GM21528 (cell line): ENCODE results near the gene SAMD4A.

ENCODE experiments used
- ATAC-seq: cut with Tn5 transposase; IDR thresholded peaks from one replicate; pipeline ENCODE4 v1.9.1; 2021; ENCODE audit warnings: mild to moderate bottlenecking, moderate library complexity; ENCODE audit not compliant: unreplicated experiment, low FRiP score

SAMD4A gene

DNA sequence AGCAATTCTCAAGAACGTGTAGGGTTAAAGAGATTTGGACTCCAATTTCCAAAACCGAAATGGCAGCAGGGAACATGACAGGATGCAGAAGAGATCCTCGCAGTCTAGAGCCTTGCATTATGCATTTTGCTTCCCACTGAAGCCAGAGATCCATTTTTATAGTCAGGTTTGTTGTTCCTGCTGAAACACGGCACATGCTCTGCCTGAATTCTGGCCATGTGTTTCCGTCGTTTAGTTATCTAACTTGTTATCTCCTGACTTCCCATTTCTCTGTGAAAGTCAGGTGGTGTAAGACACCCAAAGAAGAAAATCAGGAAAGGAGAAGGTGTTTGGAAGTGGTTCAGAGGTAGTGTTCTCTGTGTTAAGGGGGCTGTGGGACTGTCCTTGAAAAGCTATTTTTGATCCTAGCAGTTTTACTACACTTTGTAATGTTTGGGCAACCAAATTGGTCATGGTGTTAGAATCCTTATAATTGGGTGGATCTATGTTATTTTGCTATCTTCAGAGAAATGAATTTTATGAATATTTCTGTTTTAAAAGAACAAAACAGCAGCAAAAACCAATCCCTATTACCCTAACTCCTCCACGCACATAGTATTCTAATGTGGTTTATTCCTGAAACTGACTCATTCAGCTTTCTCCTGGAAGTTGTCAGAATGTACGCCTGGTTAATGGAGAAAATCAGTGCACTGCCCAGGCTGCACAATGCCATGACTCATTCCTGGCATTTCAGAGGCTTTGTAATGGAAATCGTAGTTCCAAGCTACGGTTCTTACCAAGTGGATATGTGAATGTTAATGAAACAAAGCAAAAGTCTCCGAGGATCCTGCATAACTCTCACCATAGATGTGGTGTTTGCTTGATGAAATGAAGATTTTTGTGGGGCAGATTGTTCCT is 110.1 kb downstream of the SAMD4A start:
- ATAC-seq: no peak

DNA sequence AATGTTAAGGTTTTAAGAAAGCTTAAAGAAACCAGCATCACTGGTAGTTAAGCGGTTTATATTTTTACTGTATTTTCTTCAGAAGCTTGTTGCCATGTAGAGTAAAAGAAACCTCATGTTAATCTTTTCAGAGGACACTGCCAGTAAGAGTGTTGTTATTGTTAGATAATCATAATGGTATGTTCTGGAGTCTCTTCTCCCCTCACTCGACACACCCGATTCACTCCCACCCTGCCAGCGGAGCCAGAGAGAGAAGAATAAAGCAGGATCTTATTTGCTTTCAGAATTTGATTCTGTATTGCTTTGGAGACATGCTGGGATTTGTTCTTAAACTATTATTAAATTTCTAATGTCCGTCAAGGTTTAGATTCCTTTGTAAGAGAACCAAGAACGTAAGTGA is 113.7 kb downstream of the SAMD4A start:
- no peak for ATAC-seq

DNA sequence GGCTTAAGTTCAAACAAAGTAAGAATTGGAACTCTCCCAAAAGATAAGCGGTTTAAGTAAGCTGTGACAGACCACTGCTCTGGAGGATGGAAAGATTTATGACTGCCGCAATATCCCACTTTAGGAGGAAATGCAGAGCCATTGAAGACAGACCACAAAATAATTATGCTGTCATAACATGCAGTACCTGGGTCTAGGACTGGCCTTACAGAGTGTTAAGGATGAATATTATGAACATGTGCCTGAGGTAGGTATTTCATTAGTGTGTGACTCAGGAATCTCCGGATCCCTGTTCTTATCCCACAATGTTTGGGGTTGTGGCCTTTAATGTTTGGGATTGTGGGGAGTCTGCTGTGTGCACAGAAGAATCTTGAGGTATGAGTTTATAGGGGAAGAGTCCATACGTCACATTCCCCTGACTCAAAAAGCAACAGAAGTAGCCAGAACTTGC is 114.9 kb downstream of the SAMD4A start:
- ATAC-seq: no peak

DNA sequence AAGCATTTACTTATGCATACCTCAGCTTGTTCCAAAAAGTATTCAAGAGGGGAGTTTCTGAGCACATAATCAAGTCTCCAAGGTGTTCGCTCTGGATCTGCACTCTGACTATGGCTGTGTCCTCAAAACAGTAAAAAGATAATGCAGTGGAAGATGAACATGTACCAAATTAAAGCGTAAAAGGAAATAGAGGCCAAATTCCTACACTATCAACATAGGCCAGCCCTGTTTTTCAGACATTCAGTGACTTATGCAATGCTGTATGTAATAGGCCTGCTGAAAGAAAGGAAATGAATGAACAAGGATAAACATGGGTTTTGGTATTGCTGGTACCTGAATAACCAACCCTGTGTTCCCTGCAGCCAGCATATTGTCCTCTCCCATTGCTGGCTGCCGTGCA is 115.7 kb downstream of the SAMD4A start:
- no peak for ATAC-seq

DNA sequence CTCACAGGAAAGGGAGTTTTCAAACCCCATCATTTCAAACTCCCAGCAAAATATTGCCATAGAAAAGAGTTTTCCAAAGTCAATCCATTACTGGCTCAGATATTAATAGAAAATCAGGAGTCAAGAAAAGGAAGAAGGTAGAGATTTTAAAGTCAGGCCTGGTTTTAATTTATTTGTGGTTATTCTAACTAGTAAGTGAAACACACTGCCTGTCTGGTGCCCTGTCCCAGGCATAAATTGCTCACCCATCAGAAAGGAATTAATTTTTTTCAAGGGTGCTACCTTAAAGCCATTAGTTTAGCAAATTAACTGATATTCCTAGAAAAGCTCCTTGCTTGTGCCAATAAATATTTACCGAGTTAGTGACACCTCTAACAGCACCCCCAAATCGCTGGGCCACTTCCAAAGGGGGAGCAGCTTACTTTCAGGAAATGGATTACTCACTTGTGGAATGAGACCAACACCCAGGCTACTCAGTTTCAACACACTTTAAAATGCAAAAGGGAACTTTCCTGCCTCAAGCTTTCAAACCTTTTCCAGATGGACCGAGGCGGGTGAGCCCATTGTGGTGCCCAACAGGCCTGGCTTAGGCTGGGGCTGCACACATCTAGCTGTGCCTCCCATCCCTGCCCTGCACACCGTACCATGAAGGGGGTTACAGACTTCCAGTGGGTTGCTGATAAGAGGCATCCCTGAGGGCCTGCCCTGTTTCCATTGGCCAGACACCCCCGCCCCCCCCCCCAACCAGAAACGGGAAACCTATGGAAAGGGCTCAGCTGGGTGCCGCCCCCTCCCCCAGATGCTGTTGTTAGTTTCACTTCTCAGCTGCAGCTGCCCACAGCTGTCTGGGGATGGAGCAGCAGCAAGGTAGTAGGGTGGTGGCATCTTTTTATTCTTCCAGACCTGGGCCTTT is 117.2 kb downstream of the SAMD4A start:
- ATAC-seq: no peak

DNA sequence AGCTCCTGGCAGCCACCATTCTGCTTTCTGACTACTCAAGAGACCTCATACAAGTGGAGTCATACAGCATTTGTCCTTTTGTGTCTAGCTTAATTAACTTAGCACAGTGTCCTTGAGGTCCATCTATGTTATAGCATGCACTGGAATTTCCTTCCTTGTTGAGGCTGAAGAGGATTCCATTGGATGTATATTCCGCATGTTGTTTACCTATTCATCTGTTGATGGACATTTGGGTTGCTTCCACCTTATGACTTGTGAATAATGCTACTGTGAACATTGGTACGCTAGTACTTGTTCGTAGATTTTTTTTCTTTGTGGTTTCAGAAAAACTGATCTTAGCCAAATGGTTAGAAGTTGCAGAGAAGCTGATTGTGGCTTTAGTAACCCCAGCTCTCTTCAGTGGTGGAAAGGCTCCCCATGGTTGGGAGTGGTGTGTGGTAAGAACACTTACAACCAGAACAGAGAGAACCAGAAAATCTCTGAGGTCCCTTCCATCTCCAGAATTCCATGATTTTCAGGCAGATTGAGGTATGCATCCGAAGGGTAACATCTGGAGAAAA is 118.4 kb downstream of the SAMD4A start:
- ATAC-seq: no peak

DNA sequence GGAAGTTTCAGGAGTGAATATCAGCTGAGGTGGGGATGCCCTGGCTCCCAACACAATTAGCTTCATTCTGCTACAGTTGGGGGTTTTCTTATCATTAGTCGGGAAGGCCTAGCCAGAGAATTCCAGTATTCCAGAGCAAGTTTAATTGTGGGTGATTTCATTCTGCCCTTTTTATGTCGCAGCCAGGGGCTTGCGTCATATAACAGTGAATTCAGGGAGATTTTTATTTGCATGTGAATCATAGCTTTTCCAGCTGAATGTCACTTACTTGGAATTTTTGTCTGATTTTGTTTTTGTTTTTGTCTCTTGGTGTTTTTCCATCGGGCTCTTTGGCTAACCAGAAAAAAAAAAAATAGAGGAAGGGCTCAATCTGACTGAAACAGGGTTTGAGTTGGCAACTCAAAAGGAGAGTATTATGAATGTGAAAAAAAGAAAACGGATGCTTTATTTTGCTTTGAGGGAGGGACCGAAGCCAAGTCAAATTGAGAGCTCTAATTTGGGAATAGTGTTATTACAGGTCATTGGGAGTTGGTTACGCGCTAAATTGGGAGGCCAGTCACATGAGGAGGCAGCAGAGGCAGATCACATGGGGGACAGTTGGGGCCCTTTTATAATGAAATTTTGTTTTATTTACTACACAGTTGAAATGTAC is 119.4 kb downstream of the SAMD4A start:
- no peak for ATAC-seq

DNA sequence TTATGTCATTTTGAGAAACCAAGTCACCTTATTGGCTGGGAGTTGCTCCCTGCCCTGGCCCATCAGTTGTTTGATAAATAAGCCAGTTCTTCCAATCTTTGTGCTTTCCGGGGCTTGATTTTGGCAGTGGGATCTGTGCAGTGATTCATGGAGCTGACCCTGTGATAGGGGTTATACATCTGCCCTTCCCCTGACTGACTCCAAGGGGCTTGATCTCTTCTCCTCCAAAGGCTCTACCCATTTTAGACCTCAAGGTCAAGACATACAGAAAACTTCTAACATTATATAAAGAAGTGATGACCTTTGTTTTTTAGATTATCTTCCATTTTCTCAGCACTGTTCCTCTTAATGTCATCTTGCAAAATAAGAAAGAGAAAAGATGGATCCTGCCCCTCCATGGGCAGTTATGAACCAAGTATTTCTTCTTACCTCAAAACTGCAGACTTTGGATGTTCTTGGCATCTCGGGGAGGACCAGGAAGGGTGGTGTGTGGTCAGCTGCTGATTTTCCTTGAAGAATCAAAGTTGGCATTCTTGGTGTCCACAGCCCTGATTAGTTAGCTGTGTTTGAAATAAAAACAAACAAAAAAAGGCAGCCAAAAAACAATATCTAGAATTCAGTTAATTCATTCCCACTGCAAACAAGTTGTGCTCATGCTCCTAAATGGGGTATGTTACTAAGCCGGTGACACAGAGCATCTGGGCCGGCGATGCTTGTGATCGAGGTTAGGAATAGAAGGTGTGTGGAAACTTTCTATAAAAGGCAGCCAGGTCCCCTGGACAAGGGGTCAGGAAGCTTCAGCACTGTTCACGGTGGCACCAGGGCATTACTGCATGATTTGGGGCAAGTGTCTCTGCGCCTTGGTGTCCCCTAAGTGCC is 120.2 kb downstream of the SAMD4A start:
- no peak for ATAC-seq

DNA sequence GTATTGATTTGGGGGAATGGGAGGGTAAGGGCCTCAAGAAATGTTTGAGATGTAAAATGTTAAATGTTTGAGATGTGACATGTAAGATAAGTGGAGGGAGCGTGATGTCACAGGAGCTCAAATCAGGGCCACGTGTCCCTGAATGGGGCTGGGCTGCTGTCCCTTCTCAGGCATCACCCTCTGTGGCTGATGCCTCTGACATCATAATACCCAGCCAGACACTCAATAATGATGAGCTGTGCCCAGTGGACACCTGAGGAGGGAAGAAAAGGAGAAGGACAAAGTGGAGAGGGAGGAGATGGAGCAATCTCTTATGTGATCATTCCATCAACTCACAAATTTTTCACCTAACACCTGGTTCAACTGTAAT is 120.8 kb downstream of the SAMD4A start:
- no peak for ATAC-seq

DNA sequence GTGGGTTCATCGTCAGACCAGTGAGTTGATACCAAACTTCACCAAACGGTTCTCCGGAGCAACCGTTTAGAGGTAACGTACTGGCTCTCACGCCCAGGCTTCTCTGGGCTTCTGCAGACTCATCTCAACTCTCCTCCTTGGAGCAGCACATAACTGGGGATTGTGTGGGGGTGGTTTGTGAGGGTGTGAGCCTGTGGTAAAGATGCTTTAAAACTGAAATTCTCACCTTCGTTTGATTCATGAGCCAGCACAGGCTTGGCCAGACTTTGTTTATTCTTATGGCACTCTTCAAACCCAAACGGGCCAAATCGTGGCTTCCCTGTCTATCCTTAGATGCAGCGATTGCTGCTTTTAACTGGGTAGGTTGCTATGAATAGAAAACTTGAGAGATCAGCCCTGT is 121.3 kb downstream of the SAMD4A start:
- no peak for ATAC-seq

DNA sequence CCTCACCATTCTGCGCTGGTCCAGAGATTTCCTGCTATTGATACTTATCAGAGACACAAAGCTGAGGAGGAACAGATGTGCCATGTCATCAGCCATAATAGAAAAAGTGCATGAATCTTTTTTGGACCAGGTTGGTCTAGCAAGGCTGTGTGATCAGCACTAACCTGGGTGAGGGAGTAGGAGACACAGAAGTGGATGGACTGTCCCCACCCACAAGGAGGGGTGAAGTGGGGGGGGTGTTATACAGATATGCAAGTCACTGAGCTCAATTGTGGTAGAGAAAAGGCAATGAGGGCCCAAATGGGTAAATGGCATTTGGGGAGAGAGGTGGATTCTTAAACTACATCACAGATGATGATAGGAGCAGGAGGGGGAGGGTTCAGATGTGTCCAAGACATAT is 123.0 kb downstream of the SAMD4A start:
- ATAC-seq: no peak

DNA sequence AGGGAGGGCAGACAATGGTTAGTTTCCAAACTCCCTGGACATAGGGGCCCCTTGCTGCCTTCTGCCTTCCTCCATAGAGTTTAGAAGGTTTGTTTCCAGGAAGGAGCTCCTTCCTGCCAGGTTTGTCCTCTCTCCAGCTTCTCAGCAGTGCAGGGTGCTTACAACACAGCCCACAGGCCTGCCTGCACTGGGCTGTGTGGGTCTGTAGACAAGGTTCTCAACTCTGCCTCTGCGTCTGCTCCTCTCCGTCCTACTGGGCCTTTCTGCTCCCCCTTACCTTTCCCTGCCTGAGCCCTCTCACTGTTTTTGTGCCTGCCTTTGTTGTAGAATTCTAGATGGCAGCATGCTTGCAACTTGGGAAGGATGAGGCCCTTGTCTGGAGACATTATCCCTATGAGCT is 124.0 kb downstream of the SAMD4A start:
- ATAC-seq: no peak

DNA sequence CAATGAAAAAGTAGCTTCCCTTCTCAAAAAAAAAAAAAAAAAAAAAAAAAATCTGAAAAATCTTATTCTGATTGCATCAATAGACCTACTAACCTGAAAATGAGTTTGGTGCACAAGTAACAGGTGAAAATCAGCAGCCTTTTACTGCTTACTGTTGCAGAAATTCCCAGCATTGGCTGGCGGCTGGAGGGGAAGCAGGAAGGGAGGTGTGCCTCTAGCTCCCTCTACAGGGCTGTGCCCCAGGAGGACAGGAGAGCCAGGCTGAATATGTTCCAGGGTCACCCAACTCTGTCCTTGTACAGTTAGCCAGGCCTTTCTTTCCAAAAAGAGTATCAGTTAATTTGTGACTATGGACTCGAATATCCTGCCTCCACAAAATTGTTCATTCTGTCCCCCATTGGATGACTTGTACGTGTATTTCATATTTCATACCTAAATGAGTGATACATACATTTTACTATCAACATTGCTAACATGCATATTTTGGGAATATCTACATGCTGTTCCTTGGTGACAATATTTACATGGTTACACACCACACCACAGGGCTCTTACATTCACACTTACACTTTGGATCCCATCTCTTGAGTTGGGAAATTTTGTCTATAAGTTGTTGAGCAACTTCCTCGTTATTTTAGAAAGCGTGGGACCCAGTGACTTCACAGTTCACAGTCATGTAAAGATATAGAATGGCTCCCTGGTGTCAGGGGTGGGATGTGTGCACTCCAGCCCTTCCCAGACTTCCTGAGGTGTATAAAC is 124.8 kb downstream of the SAMD4A start:
- no peak for ATAC-seq

DNA sequence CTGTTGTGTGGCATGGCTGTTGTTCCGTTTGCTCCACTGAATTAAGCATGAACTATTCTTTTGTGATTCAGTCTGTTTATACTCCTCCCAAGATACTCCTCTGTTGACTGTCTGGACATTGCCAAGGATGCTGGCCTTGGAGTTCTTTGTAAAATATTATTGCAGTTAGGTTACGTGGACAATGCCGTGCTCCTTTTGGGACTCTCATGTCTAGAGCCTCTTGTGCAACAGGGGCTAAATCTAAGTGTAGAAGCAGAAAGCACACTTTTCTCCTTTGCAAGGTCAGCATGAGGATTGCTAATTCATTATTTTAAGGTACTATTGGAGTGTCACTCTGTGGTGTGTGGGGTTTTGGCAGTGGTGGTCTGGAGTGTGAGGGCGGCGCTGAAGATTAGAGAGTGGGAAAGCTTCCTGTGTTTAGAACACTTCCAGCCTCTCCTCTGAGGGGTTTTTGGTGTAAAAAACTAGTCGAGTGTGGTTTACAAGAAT is 125.4 kb downstream of the SAMD4A start:
- no peak for ATAC-seq

DNA sequence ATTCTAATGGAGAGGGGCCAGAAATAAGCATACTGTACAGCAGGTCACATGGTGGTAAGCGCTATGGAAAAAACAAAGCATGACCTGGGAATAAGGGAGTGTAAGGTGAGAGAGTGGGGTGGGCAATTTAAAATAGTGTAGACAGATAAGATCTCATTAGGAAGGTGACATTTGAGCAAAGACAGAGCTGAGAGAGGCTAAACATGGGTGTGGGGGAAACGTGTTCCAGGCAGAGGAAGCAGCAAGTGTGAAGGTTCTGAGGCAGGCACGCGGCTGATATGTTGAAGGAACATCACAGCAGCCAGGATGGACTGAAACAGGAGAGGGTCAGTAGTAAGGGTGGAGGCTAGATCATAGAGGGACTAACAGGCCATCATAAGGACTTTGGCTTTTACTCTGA is 126.8 kb downstream of the SAMD4A start:
- ATAC-seq: no peak

DNA sequence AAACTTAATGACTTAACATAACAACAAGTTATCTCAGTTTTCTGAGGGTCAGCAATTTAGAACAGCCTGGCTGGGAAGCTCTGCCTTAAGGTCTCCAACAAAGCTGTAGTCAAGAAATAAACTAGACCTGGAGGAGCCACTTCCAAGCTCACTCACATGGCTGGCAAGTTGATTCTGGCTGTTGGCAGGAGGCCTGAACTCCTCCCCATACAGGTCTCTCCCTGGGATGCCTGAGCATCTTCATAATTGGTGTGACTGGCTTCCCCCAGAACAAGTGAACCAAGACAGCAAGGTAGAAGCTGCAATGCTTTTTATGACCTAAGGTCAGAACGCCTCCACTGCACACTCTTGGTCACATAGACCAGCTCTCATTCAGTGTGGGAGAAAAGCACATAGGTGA is 128.3 kb downstream of the SAMD4A start:
- no peak for ATAC-seq

DNA sequence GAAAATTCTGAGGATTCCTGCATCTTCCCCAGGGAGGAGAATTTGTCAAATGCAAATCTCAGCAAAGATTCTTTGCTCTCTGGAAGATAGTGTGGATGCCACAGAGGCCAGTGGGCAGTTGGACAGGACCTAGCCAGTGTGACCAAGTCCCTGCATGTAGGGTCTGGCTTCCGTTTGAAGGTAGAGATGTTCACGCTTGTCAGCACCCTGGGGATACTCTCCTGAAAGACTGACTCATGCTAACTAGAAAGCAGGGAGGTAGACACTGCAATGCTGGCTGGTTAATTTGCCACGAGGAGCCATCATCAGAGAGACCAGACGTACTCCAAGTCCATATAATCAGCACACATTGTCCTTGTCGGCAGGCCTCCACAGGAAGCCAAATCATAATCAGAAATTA is 130.1 kb downstream of the SAMD4A start:
- no peak for ATAC-seq

DNA sequence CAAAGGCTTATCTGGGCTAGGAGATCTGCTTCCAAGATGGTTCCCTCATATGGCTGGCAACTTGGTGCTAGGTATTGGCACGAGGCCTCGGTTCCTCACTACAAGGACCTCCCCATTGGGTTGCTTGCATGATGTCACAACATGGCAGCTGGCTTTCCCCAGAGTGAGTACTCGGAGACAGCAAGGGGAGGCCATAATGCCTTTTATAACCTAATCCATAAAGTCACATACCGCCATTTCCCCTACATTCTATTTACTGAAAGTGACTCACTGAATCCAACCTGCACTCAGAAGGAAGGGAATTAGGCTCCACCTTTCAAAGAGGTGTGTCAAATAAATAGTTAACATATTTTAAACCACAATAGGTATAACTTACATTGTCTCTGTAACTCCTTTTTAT is 130.9 kb downstream of the SAMD4A start:
- no peak for ATAC-seq

DNA sequence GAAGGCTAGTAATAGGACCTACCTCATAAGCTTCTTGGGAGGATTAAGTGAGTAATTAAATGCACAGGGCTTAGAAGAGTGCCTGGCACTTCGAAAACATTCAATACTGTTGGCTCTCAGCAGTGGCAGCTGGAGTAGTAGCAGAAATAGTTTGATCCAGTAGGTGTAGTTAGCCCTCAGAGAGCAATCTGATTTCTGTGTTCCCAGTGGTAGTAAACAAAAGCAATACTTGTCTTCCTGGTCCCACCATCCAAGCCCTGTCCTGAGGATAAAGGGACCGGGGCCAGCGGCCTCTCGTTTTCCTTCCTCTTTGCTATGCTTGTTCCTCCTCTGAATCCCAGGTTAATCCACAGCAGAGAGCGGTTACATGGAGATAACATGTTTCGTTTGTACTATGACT is 131.6 kb downstream of the SAMD4A start:
- no peak for ATAC-seq
